Neural progenitor cell (in vitro differentiated cells): ENCODE data around the gene CLEC2A.

Experiments used
- EZH2 ChIP-seq: fragments of 200-600 bp; sonication (generic); IDR thresholded peaks from 2 replicates; pipeline ENCODE4 v1.6.1; 2017; ENCODE audit warnings: antibody characterized with exemption, mild to moderate bottlenecking, moderate library complexity
- EZH2phosphoT487 ChIP-seq: fragments of 200-600 bp; sonication (generic); IDR thresholded peaks from 2 replicates; pipeline ENCODE4 v1.6.1; 2017; ENCODE audit warnings: antibody characterized with exemption
- TF ChIP-seq, protein P1 (sequence below): fragments of 200-600 bp; sonication (generic); IDR thresholded peaks from 2 replicates; pipeline ENCODE4 v1.5.1; 2017; ENCODE audit warnings: antibody characterized with exemption, mild to moderate bottlenecking

DNA sequence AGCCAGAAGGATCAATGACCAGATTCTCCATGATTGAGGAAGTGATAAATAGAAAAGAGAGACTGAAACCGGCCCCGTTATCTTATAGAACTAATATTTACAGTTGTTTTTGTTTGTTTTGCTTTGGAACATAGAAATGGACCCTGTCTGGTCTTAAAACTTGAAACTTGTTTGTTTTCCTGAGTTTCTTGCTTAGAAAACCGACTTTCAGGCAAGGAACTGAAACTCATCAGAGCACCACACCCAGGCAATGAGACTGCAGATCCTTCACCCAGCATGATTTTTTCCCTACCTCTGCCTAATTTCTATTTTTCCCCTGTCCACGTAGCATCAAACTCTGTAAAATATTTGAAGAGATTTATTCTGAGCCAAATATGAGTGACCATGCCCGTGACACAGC, 28.4 kb upstream of the CLEC2A start:
- TF ChIP-seq EZH2phosphoT487 (no peak), EZH2 (no peak)
- TF ChIP-seq, protein P1, sequence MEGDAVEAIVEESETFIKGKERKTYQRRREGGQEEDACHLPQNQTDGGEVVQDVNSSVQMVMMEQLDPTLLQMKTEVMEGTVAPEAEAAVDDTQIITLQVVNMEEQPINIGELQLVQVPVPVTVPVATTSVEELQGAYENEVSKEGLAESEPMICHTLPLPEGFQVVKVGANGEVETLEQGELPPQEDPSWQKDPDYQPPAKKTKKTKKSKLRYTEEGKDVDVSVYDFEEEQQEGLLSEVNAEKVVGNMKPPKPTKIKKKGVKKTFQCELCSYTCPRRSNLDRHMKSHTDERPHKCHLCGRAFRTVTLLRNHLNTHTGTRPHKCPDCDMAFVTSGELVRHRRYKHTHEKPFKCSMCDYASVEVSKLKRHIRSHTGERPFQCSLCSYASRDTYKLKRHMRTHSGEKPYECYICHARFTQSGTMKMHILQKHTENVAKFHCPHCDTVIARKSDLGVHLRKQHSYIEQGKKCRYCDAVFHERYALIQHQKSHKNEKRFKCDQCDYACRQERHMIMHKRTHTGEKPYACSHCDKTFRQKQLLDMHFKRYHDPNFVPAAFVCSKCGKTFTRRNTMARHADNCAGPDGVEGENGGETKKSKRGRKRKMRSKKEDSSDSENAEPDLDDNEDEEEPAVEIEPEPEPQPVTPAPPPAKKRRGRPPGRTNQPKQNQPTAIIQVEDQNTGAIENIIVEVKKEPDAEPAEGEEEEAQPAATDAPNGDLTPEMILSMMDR, result no peak
